Activated CD4-positive, alpha-beta T cell treated with anti-CD3 and anti-CD28 coated beads for 48 hours (primary cell): ENCODE measurements around the gene ZBTB18.

Source experiments
- DNase-seq: peaks from one replicate; pipeline ENCODE4 v3.0.0-alpha.2; 2020

The ZBTB18 gene

GRCh38 chr1:244092293-244092963, 41.3 kb downstream of the ZBTB18 start:
- DNase-seq = no peak

- DNase-seq = no peak
Measured at GRCh38 chr1:244092964-244093638, 42.0 kb downstream of the ZBTB18 start.

- no peak for DNase-seq
Measured at GRCh38 chr1:244094880-244095528, 43.9 kb downstream of the ZBTB18 start.

GRCh38 chr1:244095529-244095911, 44.4 kb downstream of the ZBTB18 start:
- no peak for DNase-seq

GRCh38 chr1:244096066-244096610, 45.1 kb downstream of the ZBTB18 start:
- no peak for DNase-seq

- no peak for DNase-seq
Measured at GRCh38 chr1:244096691-244097090, 45.6 kb downstream of the ZBTB18 start.

GRCh38 chr1:244097523-244098405, 46.7 kb downstream of the ZBTB18 start:
- DNase-seq = no peak

- DNase-seq = no peak
Measured at GRCh38 chr1:244099258-244099930, 48.3 kb downstream of the ZBTB18 start.

GRCh38 chr1:244100276-244100675, 49.2 kb downstream of the ZBTB18 start:
- DNase-seq = no peak

- DNase-seq = no peak
Measured at GRCh38 chr1:244100704-244101453, 49.8 kb downstream of the ZBTB18 start.

GRCh38 chr1:244102046-244102445, 51.0 kb downstream of the ZBTB18 start:
- no peak for DNase-seq

GRCh38 chr1:244102468-244102867, 51.4 kb downstream of the ZBTB18 start:
- DNase-seq = no peak

- no peak for DNase-seq
Measured at GRCh38 chr1:244104309-244105060, 53.4 kb downstream of the ZBTB18 start.

GRCh38 chr1:244106176-244106575, 55.1 kb downstream of the ZBTB18 start:
- no peak for DNase-seq
